ENCODE results near the gene GPD2. TPM values are rescaled to one million over a fixed set of nuclear protein-coding genes. Genes with fewer than 3 reads are reported as not detected.

The GPD2 gene
- total and polyA plus RNA-seq, 2 of the 8 experiments (the other 6 are each of a cell fraction or from before 2014, with no cell fraction given): 8.4 to 43.1 TPM

DNA sequence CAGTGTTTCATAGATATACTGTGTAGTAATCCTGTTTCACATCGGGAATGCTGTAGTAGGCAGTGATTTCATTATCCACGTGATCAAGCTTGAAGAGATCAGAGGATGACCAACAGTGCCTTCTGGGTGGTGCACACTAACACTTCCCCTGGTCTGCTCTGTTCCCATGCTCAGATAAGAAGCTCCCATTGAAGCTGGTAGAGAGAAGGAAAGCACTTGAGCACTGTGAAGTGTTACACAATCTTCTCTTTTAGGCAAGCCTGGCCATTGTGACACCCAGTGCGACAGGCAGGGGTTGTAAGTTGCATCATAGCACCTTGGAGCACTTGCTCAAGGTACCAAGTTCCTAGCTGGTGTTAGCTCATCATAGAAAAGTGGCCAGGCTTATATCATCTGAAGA is 30.6 kb upstream of the GPD2 start:
- no peak overlapping the region for H2AK5ac ChIP-seq (ENCODE audit: low read depth, low read length)
- no peaks in the 10 kb centered on the region for H3K79me2 ChIP-seq (ENCODE audit: control insufficient read depth in 1 of 2, insufficient read depth in 2 of 2, low read length in 2 of 2)
- H3K18ac ChIP-seq (ENCODE audit: extremely low read depth, low read length): no peak overlapping the region
- no peak for FAIRE-seq
- H3K9ac ChIP-seq (replicated peaks in 1 of 4; ENCODE audit: extremely low read depth in 1 of 4, low read depth in 3 of 4, low read length in 3 of 4): no peak overlapping the region
- no peak overlapping the region for H3K23ac ChIP-seq (ENCODE audit: insufficient read length)
- no peaks in the 10 kb centered on the region for H3K79me1 ChIP-seq (ENCODE audit: low read depth, low read length)
- no peaks in the 10 kb centered on the region for H3K36me3 ChIP-seq (ENCODE audit: control insufficient read depth in 2 of 4, insufficient read depth in 4 of 4, low read length in 3 of 4)
- H3K4ac ChIP-seq (replicated peaks; ENCODE audit: insufficient read length, low read depth, low read length): no peak overlapping the region
- H4K91ac ChIP-seq (replicated peaks; ENCODE audit: insufficient read length, low read length): no peak overlapping the region
- TF ChIP-seq CEBPB (IDR thresholded peaks at IDR 0.05; ENCODE audit: low read depth, low read length) (peak; percentile 71), FOSL1 (IDR thresholded peaks at IDR 0.05; ENCODE audit: insufficient read depth, low read depth, low read length) (no peak), TAF7 (optimal IDR thresholded peaks at IDR 0.05; ENCODE audit: borderline replicate concordance, low read depth, low read length) (no peak)
- no peak overlapping the region for H3K56ac ChIP-seq (replicated peaks; ENCODE audit: insufficient read length, low read depth, low read length)
- H3K23me2 ChIP-seq (ENCODE audit: low read depth, low read length): no peaks in the 10 kb centered on the region
- no peaks in the 10 kb centered on the region for H3K27me3 ChIP-seq (replicated peaks in 1 of 4; ENCODE audit: control insufficient read depth in 3 of 4, extremely low read depth in 1 of 4, insufficient read depth in 3 of 4, low read length in 3 of 4)
- no peak overlapping the region for H3K27ac ChIP-seq (ENCODE audit: low read depth, low read length)
- no peak overlapping the region for H2BK20ac ChIP-seq (ENCODE audit: low read length)
- CTCF ChIA-PET (ENCODE audit: partially characterized antibody): interaction anchor here (0.6 to 1.3 kb wide), 3 partner anchors 59 to 495 kb away, joined by 3 to 5 read pairs (median 4); no protein-coding TSS in a partner anchor
- 75% methylated on average over 3 of the region's 3 CpGs; no CpG with 5 or more reads in 1 of the 2 experiments for WGBS, 2 experiments (ENCODE audit: extremely low coverage in 1 of 2, insufficient coverage in 1 of 2, insufficient read length in 1 of 2, insufficient replicate concordance in 2 of 2, low coverage in 1 of 2, low lambda C conversion rate in 2 of 2, missing lambda C conversion rate in 1 of 2)
- H2BK12ac ChIP-seq (ENCODE audit: low read depth, low read length): no peak overlapping the region
- no peak overlapping the region for H4K8ac ChIP-seq (ENCODE audit: extremely low read depth, insufficient read depth, low read length)
- DNase-seq (ENCODE audit: low read depth in 1 of 2, low spot score in 2 of 2): no peak
- H4K5ac ChIP-seq (ENCODE audit: insufficient read length, low read depth, low read length): no peak overlapping the region
- H3K14ac ChIP-seq (ENCODE audit: insufficient read length): no peak overlapping the region
- H4K20me1 ChIP-seq (replicated peaks in 1 of 2; ENCODE audit: control insufficient read depth in 1 of 2, insufficient read depth in 2 of 2, low read length in 2 of 2): no peaks in the 10 kb centered on the region
- H2BK15ac ChIP-seq (ENCODE audit: low read length): no peak overlapping the region
- no peak overlapping the region for H3K4me2 ChIP-seq (ENCODE audit: insufficient read depth in 1 of 2, low read depth in 2 of 2, low read length in 2 of 2)
- H3K4me1 ChIP-seq (replicated peaks in 1 of 4; ENCODE audit: control insufficient read depth in 3 of 4, insufficient read depth in 4 of 4, low read length in 3 of 4): no peaks in the 10 kb centered on the region; a peak in 1 of 7 replicates
- no peak overlapping the region for H3K4me3 ChIP-seq (ENCODE audit: extremely low read depth in 1 of 4, insufficient read depth in 2 of 4, low read depth in 3 of 4, low read length in 4 of 4)
- no peaks in the 10 kb centered on the region for H3K9me3 ChIP-seq (ENCODE audit: insufficient read depth in 2 of 2, low read depth in 1 of 2, low read length in 1 of 2)
- POLR2A ChIA-PET (ENCODE audit: partially characterized antibody): no interaction called here
- H2BK120ac ChIP-seq (replicated peaks; ENCODE audit: low read depth, low read length): no peak overlapping the region
- H2BK5ac ChIP-seq (ENCODE audit: low read depth, low read length): no peak overlapping the region
- H2AFZ ChIP-seq (ENCODE audit: low read length): peak overlapping the region; percentile 97

Data from H1 (cell line).